AG04450 (cell line): Measurements from ENCODE around the gene SLC1A7. TPM values are rescaled to one million over a fixed set of nuclear protein-coding genes. Genes with fewer than 3 reads are reported as not detected.

ENCODE experiments used
- CTCF ChIA-PET: fragments of 300-600, 350-600 bp; formaldehyde crosslinking; extraction: SDS; loops from one replicate; lab custom pipeline; 2022; ENCODE audit warnings: antibody characterized with exemption, inconsistent platforms; lab: Charles Lee
- POLR2A ChIA-PET: fragments of 350-600 bp; formaldehyde crosslinking; extraction: SDS; loops from one replicate; lab custom pipeline; 2021; ENCODE audit warnings: antibody characterized with exemption, inconsistent platforms; lab: Yijun Ruan, JAX
- DNase-seq: peaks from one replicate; pipeline ENCODE4 v3.0.0-alpha.2; 2011; ENCODE audit warnings: low read depth, low spot score
- H3K27ac ChIP-seq: one replicate; pipeline ENCODE4 v1.5.1; 2012; ENCODE audit warnings: low read depth, low read length, control low read depth
- H3K27me3 ChIP-seq: one replicate; pipeline ENCODE4 v1.6.0; 2012; ENCODE audit warnings: low read length; ENCODE audit not compliant: control insufficient read depth, insufficient read depth
- H3K4me3 ChIP-seq: 2 replicates; pipeline ENCODE4 v1.5.1; 2011; ENCODE audit warnings: mild to moderate bottlenecking, low read depth, low read length, control low read depth
- H3K9me3 ChIP-seq: 2 replicates; pipeline ENCODE4 v1.5.1; 2012; ENCODE audit warnings: low read length; ENCODE audit not compliant: control insufficient read depth, insufficient read depth
- polyA plus RNA-seq: library from polyadenylated mRNA; depleted of rRNA; stranded (reverse); fragments of >200 nt; gene quantifications from 2 replicates; pipeline ENCODE4 v1.2.3, GENCODE V29; 2011
- TF ChIP-seq, protein P1 (sequence below): IDR thresholded peaks from 2 replicates; pipeline ENCODE4 v1.5.1; 2011; ENCODE audit warnings: low read depth, low read length, control low read depth, inconsistent platforms

SLC1A7 gene
- polyA plus RNA-seq, 1 experiment: 0.11 TPM

- Histone ChIP-seq H3K9me3 (no peaks in the 10 kb centered on the region), H3K27me3 (no peaks in the 10 kb centered on the region), H3K27ac (no peak overlapping the region), H3K4me3 (no peak overlapping the region)
- DNase-seq: no peak
- POLR2A ChIA-PET: no interaction called here
- TF ChIP-seq, protein P1, sequence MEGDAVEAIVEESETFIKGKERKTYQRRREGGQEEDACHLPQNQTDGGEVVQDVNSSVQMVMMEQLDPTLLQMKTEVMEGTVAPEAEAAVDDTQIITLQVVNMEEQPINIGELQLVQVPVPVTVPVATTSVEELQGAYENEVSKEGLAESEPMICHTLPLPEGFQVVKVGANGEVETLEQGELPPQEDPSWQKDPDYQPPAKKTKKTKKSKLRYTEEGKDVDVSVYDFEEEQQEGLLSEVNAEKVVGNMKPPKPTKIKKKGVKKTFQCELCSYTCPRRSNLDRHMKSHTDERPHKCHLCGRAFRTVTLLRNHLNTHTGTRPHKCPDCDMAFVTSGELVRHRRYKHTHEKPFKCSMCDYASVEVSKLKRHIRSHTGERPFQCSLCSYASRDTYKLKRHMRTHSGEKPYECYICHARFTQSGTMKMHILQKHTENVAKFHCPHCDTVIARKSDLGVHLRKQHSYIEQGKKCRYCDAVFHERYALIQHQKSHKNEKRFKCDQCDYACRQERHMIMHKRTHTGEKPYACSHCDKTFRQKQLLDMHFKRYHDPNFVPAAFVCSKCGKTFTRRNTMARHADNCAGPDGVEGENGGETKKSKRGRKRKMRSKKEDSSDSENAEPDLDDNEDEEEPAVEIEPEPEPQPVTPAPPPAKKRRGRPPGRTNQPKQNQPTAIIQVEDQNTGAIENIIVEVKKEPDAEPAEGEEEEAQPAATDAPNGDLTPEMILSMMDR: no peak
- CTCF ChIA-PET: interaction anchor here (1.3 kb wide), 1 partner anchor 31 kb away, joined by 3 read pairs; no protein-coding TSS in a partner anchor
Measured at GRCh38 chr1:53155534-53155933, 13.1 kb upstream of the SLC1A7 start.

DNA sequence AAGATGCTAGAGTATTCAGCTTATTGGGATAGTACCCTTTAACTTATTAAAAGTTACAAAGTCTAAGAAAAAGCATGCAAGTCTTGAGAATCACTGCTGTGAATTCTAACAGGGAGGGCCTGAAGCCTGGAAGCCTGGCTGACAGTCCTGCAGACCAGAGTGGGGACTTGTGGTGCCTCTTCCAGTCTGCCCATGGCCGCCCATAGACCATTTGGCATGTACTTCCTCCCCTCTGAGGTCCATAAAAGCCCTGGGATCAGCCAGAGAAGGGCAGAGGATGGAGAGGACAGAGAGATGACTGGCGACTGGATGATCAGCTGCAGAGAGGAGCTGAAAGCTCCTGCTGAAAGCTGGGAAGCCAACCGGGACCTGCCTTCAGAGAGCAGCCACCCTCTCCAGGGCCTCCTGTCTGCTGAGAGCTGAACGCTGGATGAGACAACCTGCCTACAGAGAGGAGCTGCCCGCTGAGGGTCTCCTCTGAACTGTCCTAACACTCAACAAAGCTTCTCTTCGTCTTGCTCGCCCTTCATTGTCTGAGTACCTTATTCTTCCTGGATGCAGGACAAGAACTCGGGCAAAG, 12.5 kb upstream of the SLC1A7 start:
- Histone ChIP-seq H3K27ac (no peak overlapping the region), H3K4me3 (no peak overlapping the region), H3K9me3 (no peaks in the 10 kb centered on the region), H3K27me3 (no peaks in the 10 kb centered on the region)
- no peak for DNase-seq
- ChIA-PET CTCF (interaction anchor here (1.3 kb wide), 1 partner anchor 32 kb away, joined by 3 read pairs; no protein-coding TSS in a partner anchor), POLR2A (no interaction called here)
- TF ChIP-seq, protein P1: no peak

DNA sequence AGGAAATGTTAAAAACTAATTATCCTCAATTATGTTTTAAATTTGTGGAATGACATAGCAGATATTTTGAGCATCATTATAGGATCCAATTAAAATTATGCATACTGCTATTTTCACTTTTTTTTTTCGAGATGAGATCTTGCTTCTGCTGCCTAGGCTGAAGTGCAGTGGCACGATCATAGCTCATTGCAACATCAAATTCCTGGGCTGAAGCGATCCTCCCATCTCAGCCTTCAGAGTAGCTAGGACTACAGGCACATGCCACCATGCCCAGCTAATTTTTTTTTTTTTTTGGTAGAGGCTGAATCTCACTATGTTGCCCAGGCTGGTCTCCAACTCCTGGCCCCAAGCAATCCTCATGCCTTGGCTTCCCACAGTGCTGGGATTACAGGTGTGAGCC, 11.3 kb upstream of the SLC1A7 start:
- no peak for DNase-seq
- TF ChIP-seq, protein P1: no peak
- no peaks in the 10 kb centered on the region for H3K9me3 ChIP-seq
- H3K4me3 ChIP-seq: no peak overlapping the region
- H3K27ac ChIP-seq: no peak overlapping the region
- ChIA-PET CTCF (no interaction called here), POLR2A (no interaction called here)
- no peaks in the 10 kb centered on the region for H3K27me3 ChIP-seq

DNA sequence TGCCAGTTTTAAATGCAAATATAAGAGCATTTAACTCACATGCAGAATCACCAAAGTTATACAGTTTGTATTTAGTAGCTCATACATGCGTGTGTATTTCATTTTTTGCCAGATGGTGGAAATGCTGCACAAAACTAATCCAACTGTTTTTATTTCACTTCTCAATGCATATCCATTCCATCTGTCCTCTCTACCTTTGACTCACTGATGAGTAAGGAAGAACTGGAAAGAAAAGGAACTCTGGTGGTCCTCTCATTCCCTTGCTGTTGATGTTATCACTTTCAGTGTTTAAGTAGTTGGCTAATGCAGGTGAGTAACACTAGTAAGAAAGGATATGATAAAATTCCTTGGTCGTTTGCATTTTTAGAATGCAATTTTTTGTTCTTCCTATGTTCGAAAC, 5.7 kb upstream of the SLC1A7 start:
- Histone ChIP-seq H3K27me3 (no peaks in the 10 kb centered on the region), H3K27ac (peak overlapping the region; percentile 71), H3K9me3 (no peaks in the 10 kb centered on the region), H3K4me3 (no peak overlapping the region)
- peak; percentile 51 for DNase-seq
- ChIA-PET POLR2A (interaction anchor here (0.6 to 1.6 kb wide), 2 partner anchors 13 to 305 kb away, joined by 3 read pairs; partner anchors contain the start of gene ZYG11A), CTCF (interaction anchor here (1.1 kb wide), 1 partner anchor 16 kb away, joined by 9 read pairs; no protein-coding TSS in a partner anchor)
- TF ChIP-seq, protein P1: no peak

GRCh38 chr1:53147174-53147573, 4.7 kb upstream of the SLC1A7 start:
- Histone ChIP-seq H3K27me3 (no peaks in the 10 kb centered on the region), H3K9me3 (no peaks in the 10 kb centered on the region), H3K27ac (peak overlapping the region; percentile 100), H3K4me3 (no peak overlapping the region)
- CTCF ChIA-PET: interaction anchor here (1.1 kb wide), 1 partner anchor 17 kb away, joined by 9 read pairs; no protein-coding TSS in a partner anchor
- POLR2A ChIA-PET: interaction anchor here (0.6 to 1.6 kb wide), 3 partner anchors 12 to 220 kb away, joined by 3 to 7 read pairs (median 4); partner anchors contain the start of gene SCP2
- TF ChIP-seq, protein P1: no peak
- no peak for DNase-seq
